Measurements from ENCODE around the gene EIPR1. TPM values are rescaled to one million over a fixed set of nuclear protein-coding genes. Genes with fewer than 3 reads are reported as not detected.

The EIPR1 gene
- polyA plus RNA-seq, 1 donor (not counting 4 experiments of a cell fraction or from before 2014, with no cell fraction given) = 44.3 TPM

- TF ChIP-seq EZH2 (IDR thresholded peaks at IDR 0.05; ENCODE audit: low read length) = no peak
- TF ChIP-seq, protein P1, sequence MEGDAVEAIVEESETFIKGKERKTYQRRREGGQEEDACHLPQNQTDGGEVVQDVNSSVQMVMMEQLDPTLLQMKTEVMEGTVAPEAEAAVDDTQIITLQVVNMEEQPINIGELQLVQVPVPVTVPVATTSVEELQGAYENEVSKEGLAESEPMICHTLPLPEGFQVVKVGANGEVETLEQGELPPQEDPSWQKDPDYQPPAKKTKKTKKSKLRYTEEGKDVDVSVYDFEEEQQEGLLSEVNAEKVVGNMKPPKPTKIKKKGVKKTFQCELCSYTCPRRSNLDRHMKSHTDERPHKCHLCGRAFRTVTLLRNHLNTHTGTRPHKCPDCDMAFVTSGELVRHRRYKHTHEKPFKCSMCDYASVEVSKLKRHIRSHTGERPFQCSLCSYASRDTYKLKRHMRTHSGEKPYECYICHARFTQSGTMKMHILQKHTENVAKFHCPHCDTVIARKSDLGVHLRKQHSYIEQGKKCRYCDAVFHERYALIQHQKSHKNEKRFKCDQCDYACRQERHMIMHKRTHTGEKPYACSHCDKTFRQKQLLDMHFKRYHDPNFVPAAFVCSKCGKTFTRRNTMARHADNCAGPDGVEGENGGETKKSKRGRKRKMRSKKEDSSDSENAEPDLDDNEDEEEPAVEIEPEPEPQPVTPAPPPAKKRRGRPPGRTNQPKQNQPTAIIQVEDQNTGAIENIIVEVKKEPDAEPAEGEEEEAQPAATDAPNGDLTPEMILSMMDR (optimal IDR thresholded peaks at IDR 0.05 in 1 of 3, IDR thresholded peaks at IDR 0.05 in 1 of 3, conservative IDR thresholded peaks at IDR 0.05 in 1 of 3; ENCODE audit: extremely low read depth in 1 of 3, insufficient read depth in 2 of 3, low read length in 3 of 3) = no peak
- no peak for DNase-seq (ENCODE audit: low read depth, low spot score)
- dilution Hi-C loops (cut with MboI; ENCODE audit: extremely low pct_ligation_motif_present, low sequenced_read_pairs) = no loop called here
These were observed 40.8 kb downstream of the EIPR1 start for GRCh38 chr2:3336844-3337243.

DNA sequence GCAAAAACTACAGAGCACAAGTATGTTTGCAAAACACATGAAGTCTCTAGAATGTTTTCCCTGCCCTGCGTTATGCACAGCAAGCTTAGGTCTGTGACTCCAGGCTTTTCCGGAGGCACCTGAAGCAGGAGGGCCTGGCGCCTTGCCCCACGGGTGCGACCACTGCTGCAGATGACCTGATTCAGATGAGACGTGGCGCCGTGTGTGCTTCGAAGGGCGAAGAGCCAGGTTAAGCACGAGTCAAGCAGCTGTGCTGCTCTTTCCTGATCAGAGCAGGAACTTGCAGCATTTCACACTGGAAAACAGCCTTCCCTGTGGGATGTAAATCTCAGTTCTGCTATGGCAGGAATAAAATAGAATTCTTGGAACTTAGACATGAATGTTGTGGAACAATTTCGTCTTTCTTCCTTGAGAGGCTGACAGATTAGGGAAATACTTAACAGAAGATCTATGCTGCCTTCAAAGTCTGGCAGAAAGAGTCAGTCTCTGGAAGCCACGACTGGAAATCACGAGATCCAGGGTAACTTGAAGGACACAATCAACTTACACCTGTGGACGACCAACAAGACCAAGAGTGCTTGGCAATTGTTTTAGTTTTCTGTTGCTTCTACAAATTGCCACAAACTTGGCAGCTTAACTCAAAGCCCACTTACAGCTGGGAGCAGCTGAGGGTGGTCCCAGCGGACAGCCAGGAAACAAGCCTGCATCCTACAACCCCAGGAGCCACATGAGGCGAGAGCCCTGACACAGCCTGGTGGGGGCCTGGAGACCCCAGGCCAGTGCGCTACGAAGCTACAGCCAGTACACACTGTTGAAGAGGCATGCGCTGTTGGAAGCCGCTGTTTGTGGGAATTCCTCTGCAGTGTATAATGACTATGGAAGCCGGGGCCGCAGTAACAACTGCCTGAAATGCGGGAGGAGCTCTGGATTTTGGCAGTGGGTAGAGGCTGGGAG is 42.9 kb downstream of the EIPR1 start:
- no peak overlapping the region for H3K4me3 ChIP-seq (ENCODE audit: control insufficient read depth in 2 of 3, extremely low read depth in 1 of 3, insufficient read depth in 2 of 3, low read depth in 1 of 3, low read length in 3 of 3)

More at GRCh38 chr2:3336844-3337243, 40.8 kb downstream of the EIPR1 start:
- Histone ChIP-seq H3K79me2 (ENCODE audit: control insufficient read depth, insufficient read depth, low read length) (no peaks in the 10 kb centered on the region), H2AFZ (ENCODE audit: control insufficient read depth, low read length) (no peak overlapping the region), H3K4me3 (ENCODE audit: control insufficient read depth in 2 of 3, extremely low read depth in 1 of 3, insufficient read depth in 2 of 3, low read depth in 1 of 3, low read length in 3 of 3) (no peak overlapping the region), H4K20me1 (ENCODE audit: control insufficient read depth, extremely low read depth, insufficient read depth, low read length) (peaks cover 2% of the 10 kb centered on the region), H3K36me3 (ENCODE audit: control insufficient read depth in 2 of 2, extremely low read depth in 1 of 2, insufficient read depth in 2 of 2, low read length in 2 of 2) (peaks cover 2 to 11% of the 10 kb centered on the region in 2 experiments), H3K9me3 (ENCODE audit: control insufficient read depth, low read depth, low read length) (no peaks in the 10 kb centered on the region), H3K27me3 (ENCODE audit: control insufficient read depth, extremely low read depth, insufficient read depth, low read length) (no peaks in the 10 kb centered on the region), H3K27ac (ENCODE audit: control insufficient read depth, insufficient read depth, low read length) (no peak overlapping the region), H3K4me1 (ENCODE audit: control insufficient read depth, extremely low read depth, insufficient read depth, low read length) (no peaks in the 10 kb centered on the region), H3K4me2 (ENCODE audit: control insufficient read depth, extremely low read depth, insufficient read depth, low read depth, low read length) (no peak overlapping the region), H3K9ac (ENCODE audit: control insufficient read depth, extremely low read depth, insufficient read depth, low read length) (no peak overlapping the region), H3K9me1 (ENCODE audit: control insufficient read depth, extremely low read depth, insufficient read depth, low read length) (no peaks in the 10 kb centered on the region)
- no peak for FAIRE-seq

More for the DNA sequence above, 42.9 kb downstream of the EIPR1 start:
- no peaks in the 10 kb centered on the region for H3K9me1 ChIP-seq (ENCODE audit: control insufficient read depth, extremely low read depth, insufficient read depth, low read length)
- H4K20me1 ChIP-seq (ENCODE audit: control insufficient read depth, extremely low read depth, insufficient read depth, low read length) = no peaks in the 10 kb centered on the region
- no peaks in the 10 kb centered on the region for H3K4me1 ChIP-seq (ENCODE audit: control insufficient read depth, extremely low read depth, insufficient read depth, low read length)
- H3K79me2 ChIP-seq (ENCODE audit: control insufficient read depth, insufficient read depth, low read length) = peaks cover 6% of the 10 kb centered on the region
- FAIRE-seq (no peak), DNase-seq (ENCODE audit: low read depth, low spot score) (no peak)
- H3K27me3 ChIP-seq (ENCODE audit: control insufficient read depth, extremely low read depth, insufficient read depth, low read length) = no peaks in the 10 kb centered on the region
- TF ChIP-seq EZH2 (IDR thresholded peaks at IDR 0.05; ENCODE audit: low read length) = no peak
- TF ChIP-seq, protein P1 (optimal IDR thresholded peaks at IDR 0.05 in 1 of 3, IDR thresholded peaks at IDR 0.05 in 1 of 3, conservative IDR thresholded peaks at IDR 0.05 in 1 of 3; ENCODE audit: extremely low read depth in 1 of 3, insufficient read depth in 2 of 3, low read length in 3 of 3) = no peak
- no peak overlapping the region for H3K4me2 ChIP-seq (ENCODE audit: control insufficient read depth, extremely low read depth, insufficient read depth, low read depth, low read length)
- H3K9ac ChIP-seq (ENCODE audit: control insufficient read depth, extremely low read depth, insufficient read depth, low read length) = no peak overlapping the region
- dilution Hi-C loops (cut with MboI; ENCODE audit: extremely low pct_ligation_motif_present, low sequenced_read_pairs) = no loop called here
- H3K36me3 ChIP-seq (ENCODE audit: control insufficient read depth in 2 of 2, extremely low read depth in 1 of 2, insufficient read depth in 2 of 2, low read length in 2 of 2) = peaks cover 9 to 17% of the 10 kb centered on the region in 2 experiments
- H3K27ac ChIP-seq (ENCODE audit: control insufficient read depth, insufficient read depth, low read length) = no peak overlapping the region
- H3K9me3 ChIP-seq (ENCODE audit: control insufficient read depth, low read depth, low read length) = no peaks in the 10 kb centered on the region
- H2AFZ ChIP-seq (ENCODE audit: control insufficient read depth, low read length) = no peak overlapping the region
